WTC11 (cell line): ENCODE data around the gene DR1. TPM values are rescaled to one million over a fixed set of nuclear protein-coding genes. Genes with fewer than 3 reads are reported as not detected.

ENCODE experiments used
- ATAC-seq: fragments of 200-7000 bp; cut with Tn5 transposase; 2 replicates; pipeline ENCODE4 v1.10.0; 2021; ENCODE audit warnings: mild to moderate bottlenecking, moderate library complexity
- CTCF ChIA-PET: fragments of 300-600 bp; sonication (Branson Sonifier 250); formaldehyde crosslinking; loops from one replicate; lab custom pipeline; 2021; ENCODE audit warnings: antibody characterized with exemption; lab: Charles Lee
- POLR2A ChIA-PET: fragments of 350-600 bp; sonication (Branson Sonifier 250); formaldehyde crosslinking; loops from one replicate; lab custom pipeline; 2021; ENCODE audit warnings: antibody characterized with exemption; lab: Charles Lee
- DNase-seq: peaks from one replicate; pipeline ENCODE4 v3.0.0; 2021; ENCODE audit warnings: low spot score
- H3K27ac Mint-ChIP-seq: 2 replicates; pipeline ENCODE4 v1.8.0; 2021; ENCODE audit warnings: mixed read lengths
- H3K27me3 Mint-ChIP-seq: 2 replicates; pipeline ENCODE4 v1.8.0; 2021; ENCODE audit warnings: low read depth, mild to moderate bottlenecking, moderate library complexity, mixed read lengths
- H3K36me3 Mint-ChIP-seq: 2 replicates; pipeline ENCODE4 v1.8.0; 2021; ENCODE audit warnings: mixed read lengths
- H3K4me1 Mint-ChIP-seq: 2 replicates; pipeline ENCODE4 v1.8.0; 2022; ENCODE audit warnings: mixed read lengths
- H3K4me3 Mint-ChIP-seq: 2 replicates; pipeline ENCODE4 v1.8.0; 2021; ENCODE audit warnings: mild to moderate bottlenecking, moderate library complexity, mixed read lengths
- H3K9me3 Mint-ChIP-seq: 2 replicates; pipeline ENCODE4 v1.8.0; 2021; ENCODE audit warnings: mixed read lengths
- AR ChIP-seq: fragments of 250-450 bp; sonication (Bioruptor Pico); IDR thresholded peaks from 2 replicates; pipeline ENCODE4 v1.9.0; 2021; ENCODE audit warnings: mild to moderate bottlenecking
- ATF1 ChIP-seq: sonication (generic); formaldehyde crosslinking; IDR thresholded peaks from 2 replicates; pipeline ENCODE4 v1.8.1; 2023; ENCODE audit warnings: mild to moderate bottlenecking, moderate library complexity, missing genetic modification reagents
- ATF2 ChIP-seq: sonication (generic); formaldehyde crosslinking; IDR thresholded peaks from 2 replicates; pipeline ENCODE4 v1.8.1; 2022; ENCODE audit warnings: low read depth, missing genetic modification reagents, borderline replicate concordance
- CBFB ChIP-seq: sonication (generic); formaldehyde crosslinking; IDR thresholded peaks from 2 replicates; pipeline ENCODE4 v1.8.1; 2022; ENCODE audit warnings: mild to moderate bottlenecking, low read depth, missing genetic modification reagents
- CTCF ChIP-seq: fragments of 200-600 bp; IDR thresholded peaks from 2 replicates; pipeline ENCODE4 v1.8.0; 2022; ENCODE audit warnings: antibody characterized with exemption
- E2F5 ChIP-seq: sonication (generic); formaldehyde crosslinking; IDR thresholded peaks from 2 replicates; pipeline ENCODE4 v1.8.1; 2022; ENCODE audit warnings: mild to moderate bottlenecking, moderate library complexity, missing genetic modification reagents
- FOXK1 ChIP-seq: sonication (generic); formaldehyde crosslinking; IDR thresholded peaks from 2 replicates; pipeline ENCODE4 v1.8.0; 2022; ENCODE audit warnings: mild to moderate bottlenecking, moderate library complexity, missing genetic modification reagents
- MAX ChIP-seq: sonication (generic); formaldehyde crosslinking; IDR thresholded peaks from 2 replicates; pipeline ENCODE4 v1.8.0; 2022; ENCODE audit warnings: mild to moderate bottlenecking, missing genetic modification reagents
- NFATC4 ChIP-seq: fragments of 250-450 bp; sonication (Bioruptor Pico); IDR thresholded peaks from 2 replicates; pipeline ENCODE4 v1.9.0; 2021; ENCODE audit warnings: mild to moderate bottlenecking
- TCF7 ChIP-seq: sonication (generic); formaldehyde crosslinking; IDR thresholded peaks from 2 replicates; pipeline ENCODE4 v1.8.0; 2022; ENCODE audit warnings: mild to moderate bottlenecking, low read depth, missing genetic modification reagents, moderate library complexity
- TEAD1 ChIP-seq: sonication (generic); formaldehyde crosslinking; IDR thresholded peaks from 2 replicates; pipeline ENCODE4 v1.8.0; 2022; ENCODE audit warnings: mild to moderate bottlenecking, missing genetic modification reagents
- USF2 ChIP-seq: sonication (generic); formaldehyde crosslinking; IDR thresholded peaks from 2 replicates; pipeline ENCODE4 v1.8.1; 2023; ENCODE audit warnings: mild to moderate bottlenecking, missing genetic modification reagents, moderate library complexity
- ZNF281 ChIP-seq: sonication (generic); formaldehyde crosslinking; IDR thresholded peaks from 2 replicates; pipeline ENCODE4 v1.8.0; 2023; ENCODE audit warnings: mild to moderate bottlenecking, missing genetic modification reagents
- ZNF396 ChIP-seq: fragments of 250-450 bp; sonication (Bioruptor Pico); IDR thresholded peaks from 2 replicates; pipeline ENCODE4 v1.8.0; 2021; ENCODE audit warnings: mild to moderate bottlenecking, moderate library complexity, borderline replicate concordance
- ZNF532 ChIP-seq: fragments of 250-450 bp; sonication (Bioruptor Pico); IDR thresholded peaks from 2 replicates; pipeline ENCODE4 v1.9.0; 2021; ENCODE audit warnings: mild to moderate bottlenecking, borderline replicate concordance
- total RNA-seq: library from RNA; stranded (reverse); gene quantifications from 3 replicates; pipeline ENCODE4 v1.2.3, GENCODE V29; 2021

The DR1 gene
- total RNA-seq, 1 experiment from 2014 or later: 62.8 TPM

GRCh38 chr1:93360111-93360510 lies 14.4 kb downstream of the DR1 start (continued):
- TF ChIP-seq ATF2 (CRISPR knock-in tag) (no peak), ZNF396 (CRISPR knock-in tag) (no peak), ZNF532 (CRISPR knock-in tag) (no peak)

- ATAC-seq (no peak), DNase-seq (no peak)
- ChIA-PET CTCF (no interaction called here), POLR2A (no interaction called here)
- Mint-ChIP-seq H3K4me3 (no peak overlapping the region), H3K9me3 (peaks cover under 1% of the 10 kb centered on the region; the same call in 1 of the 2 replicates), H3K27me3 (no peaks in the 10 kb centered on the region), H3K4me1 (peaks cover 23% of the 10 kb centered on the region), H3K27ac (no peak overlapping the region), H3K36me3 (peaks cover 25% of the 10 kb centered on the region)
- TF ChIP-seq NFATC4 (CRISPR knock-in tag) (no peak), CTCF (no peak), FOXK1 (no peak), USF2 (no peak), E2F5 (CRISPR knock-in tag) (no peak), TCF7 (no peak), MAX (CRISPR knock-in tag) (no peak), AR (CRISPR knock-in tag) (no peak), TEAD1 (CRISPR knock-in tag) (no peak), ATF1 (CRISPR knock-in tag) (no peak), ZNF281 (no peak), CBFB (CRISPR knock-in tag) (no peak), ZNF532 (CRISPR knock-in tag) (no peak)
Measured at GRCh38 chr1:93362237-93362636, 16.5 kb downstream of the DR1 start.
